Lower leg skin (tissue), 3 donors: Measurements from ENCODE around the gene TAAR5.

Experiments
- POLR2A ChIP-seq, 2 donors: fragments of 450-650 bp; IDR thresholded peaks; one replicate each; pipeline ENCODE4 v1.6.1; 2016 to 2017; ENCODE audit warnings: antibody characterized with exemption in 2 of 2, mild to moderate bottlenecking in 1 of 2, moderate library complexity in 1 of 2
- TF ChIP-seq, protein P1 (sequence below), 3 donors: fragments of 450-650 bp; IDR thresholded peaks; one replicate each; pipeline ENCODE4 v1.5.1; 2016; ENCODE audit warnings: antibody characterized with exemption in 3 of 3, mild to moderate bottlenecking in 3 of 3, moderate library complexity in 2 of 3

GRCh38 chr6:132598473-132598872, 8.9 kb upstream of the TAAR5 start:
- TF ChIP-seq, protein P1, sequence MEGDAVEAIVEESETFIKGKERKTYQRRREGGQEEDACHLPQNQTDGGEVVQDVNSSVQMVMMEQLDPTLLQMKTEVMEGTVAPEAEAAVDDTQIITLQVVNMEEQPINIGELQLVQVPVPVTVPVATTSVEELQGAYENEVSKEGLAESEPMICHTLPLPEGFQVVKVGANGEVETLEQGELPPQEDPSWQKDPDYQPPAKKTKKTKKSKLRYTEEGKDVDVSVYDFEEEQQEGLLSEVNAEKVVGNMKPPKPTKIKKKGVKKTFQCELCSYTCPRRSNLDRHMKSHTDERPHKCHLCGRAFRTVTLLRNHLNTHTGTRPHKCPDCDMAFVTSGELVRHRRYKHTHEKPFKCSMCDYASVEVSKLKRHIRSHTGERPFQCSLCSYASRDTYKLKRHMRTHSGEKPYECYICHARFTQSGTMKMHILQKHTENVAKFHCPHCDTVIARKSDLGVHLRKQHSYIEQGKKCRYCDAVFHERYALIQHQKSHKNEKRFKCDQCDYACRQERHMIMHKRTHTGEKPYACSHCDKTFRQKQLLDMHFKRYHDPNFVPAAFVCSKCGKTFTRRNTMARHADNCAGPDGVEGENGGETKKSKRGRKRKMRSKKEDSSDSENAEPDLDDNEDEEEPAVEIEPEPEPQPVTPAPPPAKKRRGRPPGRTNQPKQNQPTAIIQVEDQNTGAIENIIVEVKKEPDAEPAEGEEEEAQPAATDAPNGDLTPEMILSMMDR (IDR thresholded peaks at IDR 0.05), result no peak
- no peak for TF ChIP-seq POLR2A (IDR thresholded peaks at IDR 0.05)
